ENCODE results near the gene MDH2.

DNA sequence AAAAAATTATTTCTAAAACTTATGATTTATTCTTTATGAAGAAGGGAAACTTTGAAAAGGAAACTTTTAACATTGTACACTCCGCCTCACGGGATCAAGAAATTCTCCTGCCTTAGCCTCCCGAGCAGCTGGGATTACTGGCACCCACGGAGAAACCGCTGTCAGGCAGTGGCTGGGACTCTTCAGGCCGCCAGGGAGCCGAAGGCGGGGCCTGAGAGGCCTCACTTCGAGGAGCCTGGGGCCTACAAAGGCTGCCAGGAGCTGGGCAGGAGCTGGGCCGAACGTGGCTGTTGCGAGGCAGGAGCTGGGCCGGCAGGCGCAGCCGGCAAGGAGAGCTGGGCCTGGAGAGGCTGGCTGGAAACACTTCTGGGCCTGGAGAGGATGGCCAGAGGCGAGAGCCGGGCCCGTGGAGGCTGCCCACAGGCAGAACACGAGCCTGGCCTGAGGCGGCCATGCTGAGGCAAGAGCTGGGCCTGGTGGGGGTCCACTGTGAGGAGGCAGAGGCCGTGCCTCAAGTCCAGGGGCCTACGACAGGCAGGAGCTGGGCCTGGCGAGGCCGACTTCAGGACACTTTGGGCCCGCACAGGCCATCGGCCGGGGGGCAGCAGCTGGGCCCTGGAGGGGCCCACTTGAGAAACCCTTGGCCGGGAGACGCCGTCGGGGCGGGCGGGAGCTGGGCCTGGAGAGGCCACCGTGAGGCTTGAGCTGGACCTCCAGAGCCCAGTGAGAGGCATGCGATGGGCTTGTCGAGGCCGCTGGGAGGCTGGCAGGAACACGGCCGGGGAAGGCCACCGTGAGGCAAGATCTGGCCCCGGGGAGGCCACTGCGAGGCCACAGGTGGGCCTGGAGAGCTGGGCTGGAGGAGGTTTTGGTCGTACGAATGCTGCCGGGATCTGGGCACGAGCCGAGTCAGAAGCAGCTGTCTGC lies 23.7 kb downstream of the MDH2 start:
- TF ChIP-seq, protein P1, sequence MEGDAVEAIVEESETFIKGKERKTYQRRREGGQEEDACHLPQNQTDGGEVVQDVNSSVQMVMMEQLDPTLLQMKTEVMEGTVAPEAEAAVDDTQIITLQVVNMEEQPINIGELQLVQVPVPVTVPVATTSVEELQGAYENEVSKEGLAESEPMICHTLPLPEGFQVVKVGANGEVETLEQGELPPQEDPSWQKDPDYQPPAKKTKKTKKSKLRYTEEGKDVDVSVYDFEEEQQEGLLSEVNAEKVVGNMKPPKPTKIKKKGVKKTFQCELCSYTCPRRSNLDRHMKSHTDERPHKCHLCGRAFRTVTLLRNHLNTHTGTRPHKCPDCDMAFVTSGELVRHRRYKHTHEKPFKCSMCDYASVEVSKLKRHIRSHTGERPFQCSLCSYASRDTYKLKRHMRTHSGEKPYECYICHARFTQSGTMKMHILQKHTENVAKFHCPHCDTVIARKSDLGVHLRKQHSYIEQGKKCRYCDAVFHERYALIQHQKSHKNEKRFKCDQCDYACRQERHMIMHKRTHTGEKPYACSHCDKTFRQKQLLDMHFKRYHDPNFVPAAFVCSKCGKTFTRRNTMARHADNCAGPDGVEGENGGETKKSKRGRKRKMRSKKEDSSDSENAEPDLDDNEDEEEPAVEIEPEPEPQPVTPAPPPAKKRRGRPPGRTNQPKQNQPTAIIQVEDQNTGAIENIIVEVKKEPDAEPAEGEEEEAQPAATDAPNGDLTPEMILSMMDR (conservative IDR thresholded peaks at IDR 0.05; ENCODE audit: low read depth, low read length): no peak
- no peak for TF ChIP-seq POLR2A (IDR thresholded peaks at IDR 0.05; ENCODE audit: low read depth, low read length)
- TF ChIP-seq RCOR1 (IDR thresholded peaks at IDR 0.05; ENCODE audit: insufficient replicate concordance, low read length): no peak
- no peak for TF ChIP-seq CEBPB (IDR thresholded peaks at IDR 0.05; ENCODE audit: low read depth, low read length)
- TF ChIP-seq NFE2L2 (IDR thresholded peaks at IDR 0.05; ENCODE audit: low read depth, low read length): no peak
- no peak for TF ChIP-seq MXI1 (IDR thresholded peaks at IDR 0.05; ENCODE audit: borderline replicate concordance, low read depth, low read length)
- TF ChIP-seq FOS (IDR thresholded peaks at IDR 0.05; ENCODE audit: low read depth, low read length): no peak
- TF ChIP-seq, protein P2, sequence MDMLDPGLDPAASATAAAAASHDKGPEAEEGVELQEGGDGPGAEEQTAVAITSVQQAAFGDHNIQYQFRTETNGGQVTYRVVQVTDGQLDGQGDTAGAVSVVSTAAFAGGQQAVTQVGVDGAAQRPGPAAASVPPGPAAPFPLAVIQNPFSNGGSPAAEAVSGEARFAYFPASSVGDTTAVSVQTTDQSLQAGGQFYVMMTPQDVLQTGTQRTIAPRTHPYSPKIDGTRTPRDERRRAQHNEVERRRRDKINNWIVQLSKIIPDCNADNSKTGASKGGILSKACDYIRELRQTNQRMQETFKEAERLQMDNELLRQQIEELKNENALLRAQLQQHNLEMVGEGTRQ (IDR thresholded peaks at IDR 0.05; ENCODE audit: low read depth, low read length): no peak
